ENCODE data around the gene ANAPC16.
"Not testable (repeated sequence)": the region's sequence is repeated elsewhere in the genome, so short reads cannot be mapped to it uniquely, and the experiment has no call there.

ANAPC16 gene

DNA sequence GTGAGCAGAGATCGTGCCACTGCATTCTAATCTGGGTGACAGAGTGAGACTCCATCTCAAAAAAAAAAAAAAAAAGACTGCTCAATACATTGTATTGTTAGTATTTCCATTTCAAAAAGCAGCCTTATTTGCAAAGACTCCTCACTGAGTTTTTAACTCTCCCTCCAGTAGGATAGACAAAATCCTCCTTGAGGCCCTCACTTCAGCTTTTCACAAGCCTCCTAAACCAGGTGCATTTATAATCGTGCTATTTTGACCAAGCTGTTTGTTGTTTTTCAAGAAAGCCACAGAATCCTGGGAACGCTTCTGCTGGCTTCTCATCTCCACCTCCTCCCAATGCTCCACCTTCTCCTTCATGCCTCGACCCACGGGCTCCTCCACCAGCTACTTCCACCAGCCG, 51.6 kb downstream of the ANAPC16 start:
- peak; percentile 48 to 57 for DNase-seq (ENCODE audit: low spot score in 2 of 2)
- Histone ChIP-seq H3K36me3 (replicated peaks) (no peaks in the 10 kb centered on the region), H3K4me1 (peaks cover 24% of the 10 kb centered on the region), H3K4me3 (no peak overlapping the region), H3K27me3 (ENCODE audit: low read depth) (no peaks in the 10 kb centered on the region), H3K9me3 (no peaks in the 10 kb centered on the region)
- in situ Hi-C loops (cut with MboI; ENCODE audit: low sequenced_read_pairs): no loop called here

GRCh38 chr10:72267819-72268399, 52.1 kb downstream of the ANAPC16 start:
- H3K4me3 ChIP-seq: no peak overlapping the region
- in situ Hi-C loops (cut with MboI; ENCODE audit: low sequenced_read_pairs): no loop called here
- no peaks in the 10 kb centered on the region for H3K27me3 ChIP-seq (ENCODE audit: low read depth)
- no peaks in the 10 kb centered on the region for H3K36me3 ChIP-seq (replicated peaks)
- peaks cover 28% of the 10 kb centered on the region for H3K4me1 ChIP-seq
- no peak for DNase-seq (ENCODE audit: low spot score in 2 of 2)
- H3K9me3 ChIP-seq: no peaks in the 10 kb centered on the region

DNA sequence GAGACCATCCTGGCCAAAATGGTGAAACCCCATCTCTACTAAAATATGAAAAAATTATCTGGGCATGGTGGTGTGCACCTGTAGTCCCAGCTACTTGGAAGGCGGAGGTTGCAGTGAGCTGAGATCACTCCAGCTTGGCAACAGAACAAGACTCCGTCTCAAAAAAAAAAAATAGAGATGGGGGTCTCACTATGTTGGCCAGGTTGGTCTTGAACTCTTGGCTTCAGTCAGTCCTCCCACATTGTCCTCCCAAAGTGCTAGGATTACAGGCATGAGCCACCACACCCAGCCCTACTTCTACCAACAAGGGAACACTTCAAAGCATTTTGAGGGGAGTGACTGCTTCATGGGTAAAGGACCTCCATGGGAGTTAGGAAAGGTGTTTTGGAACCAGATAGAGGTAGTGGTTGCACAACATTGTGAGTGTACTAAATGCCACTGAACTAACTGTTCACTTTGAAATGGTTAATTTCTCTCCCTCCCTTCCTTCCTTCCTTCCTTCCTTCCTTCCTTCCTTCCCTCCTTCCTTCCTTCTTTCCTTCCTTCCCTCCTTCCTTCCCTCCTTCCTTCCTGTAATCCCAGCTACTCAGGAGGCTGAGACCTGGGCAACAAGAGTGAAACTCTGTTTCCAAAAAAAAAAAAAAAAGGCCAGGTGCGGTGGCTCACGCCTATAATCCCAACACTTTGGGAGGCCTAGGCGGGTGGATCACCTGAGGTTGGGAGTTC, 52.8 kb downstream of the ANAPC16 start:
- peaks cover 28% of the 10 kb centered on the region for H3K4me1 ChIP-seq
- H3K4me3 ChIP-seq; H3K36me3 ChIP-seq (replicated peaks); H3K27me3 ChIP-seq (ENCODE audit: low read depth); H3K9me3 ChIP-seq; DNase-seq (ENCODE audit: low spot score in 2 of 2); in situ Hi-C loops (cut with MboI; ENCODE audit: low sequenced_read_pairs): not testable (repeated sequence)

- in situ Hi-C loops (cut with MboI; ENCODE audit: low sequenced_read_pairs): no loop called here
These were observed 54.9 kb downstream of the ANAPC16 start for GRCh38 chr10:72270607-72271281.

GRCh38 chr10:72272689-72273409, 57.0 kb downstream of the ANAPC16 start:
- DNase-seq (ENCODE audit: low spot score in 2 of 2): peak; percentile 89 to 93
- H3K27me3 ChIP-seq (ENCODE audit: low read depth): no peaks in the 10 kb centered on the region

More at GRCh38 chr10:72270607-72271281, 54.9 kb downstream of the ANAPC16 start:
- Histone ChIP-seq H3K4me1 (peaks cover 39% of the 10 kb centered on the region), H3K27me3 (ENCODE audit: low read depth) (no peaks in the 10 kb centered on the region), H3K9me3 (no peaks in the 10 kb centered on the region), H3K4me3 (no peak overlapping the region), H3K36me3 (replicated peaks) (peaks cover 15% of the 10 kb centered on the region)
- DNase-seq (ENCODE audit: low spot score in 2 of 2): peak in 1 of 2 experiments; percentile 73

GRCh38 chr10:72273410-72274212, 57.8 kb downstream of the ANAPC16 start, which contains the start of gene DDIT4:
DDIT4 (plus strand) TSS chr10:72273924; CDS start chr10:72274217, 293 bp downstream.
- DNase-seq (ENCODE audit: low spot score in 2 of 2): peak; percentile 98 to 99
- Histone ChIP-seq H3K9me3 (no peaks in the 10 kb centered on the region), H3K4me3 (peak within 1 kb of the TSS; percentile 72), H3K4me1 (peaks cover 31% of the 10 kb centered on the region), H3K36me3 (replicated peaks) (peaks cover 19% of the 10 kb centered on the region), H3K27me3 (ENCODE audit: low read depth) (no peaks in the 10 kb centered on the region)
- in situ Hi-C loops (cut with MboI; ENCODE audit: low sequenced_read_pairs): no loop called here

More at GRCh38 chr10:72272689-72273409, 57.0 kb downstream of the ANAPC16 start:
- Histone ChIP-seq H3K36me3 (replicated peaks) (peaks cover 19% of the 10 kb centered on the region), H3K4me1 (peaks cover 34% of the 10 kb centered on the region), H3K4me3 (peak overlapping the region; percentile 72), H3K9me3 (no peaks in the 10 kb centered on the region)
- in situ Hi-C loops (cut with MboI; ENCODE audit: low sequenced_read_pairs): no loop called here

DNA sequence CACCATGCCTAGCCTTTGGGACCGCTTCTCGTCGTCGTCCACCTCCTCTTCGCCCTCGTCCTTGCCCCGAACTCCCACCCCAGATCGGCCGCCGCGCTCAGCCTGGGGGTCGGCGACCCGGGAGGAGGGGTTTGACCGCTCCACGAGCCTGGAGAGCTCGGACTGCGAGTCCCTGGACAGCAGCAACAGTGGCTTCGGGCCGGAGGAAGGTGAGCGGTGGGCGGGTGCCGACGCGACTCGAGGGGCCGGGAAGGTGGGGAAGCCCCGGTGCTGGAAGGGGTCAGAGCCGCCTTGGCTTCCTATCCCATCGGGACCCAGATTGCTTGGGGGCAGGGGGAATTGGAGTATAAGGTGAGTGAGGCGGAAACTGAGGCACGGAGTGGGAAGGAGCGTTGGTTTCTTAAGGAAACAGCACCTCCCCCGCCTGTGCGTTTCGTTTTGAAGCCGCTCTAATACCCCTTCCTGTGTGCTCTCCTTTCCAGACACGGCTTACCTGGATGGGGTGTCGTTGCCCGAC, 58.5 kb downstream of the ANAPC16 start:
- Histone ChIP-seq H3K36me3 (replicated peaks) (peaks cover 19% of the 10 kb centered on the region), H3K4me3 (peak overlapping the region; percentile 72), H3K27me3 (ENCODE audit: low read depth) (no peaks in the 10 kb centered on the region), H3K4me1 (peaks cover 31% of the 10 kb centered on the region), H3K9me3 (no peaks in the 10 kb centered on the region)
- DNase-seq (ENCODE audit: low spot score in 2 of 2): no peak
- in situ Hi-C loops (cut with MboI; ENCODE audit: low sequenced_read_pairs): no loop called here

GRCh38 chr10:72274730-72275350, 59.0 kb downstream of the ANAPC16 start:
- Histone ChIP-seq H3K9me3 (no peaks in the 10 kb centered on the region), H3K36me3 (replicated peaks) (peaks cover 19% of the 10 kb centered on the region), H3K4me3 (peak overlapping the region; percentile 72), H3K4me1 (peaks cover 31% of the 10 kb centered on the region), H3K27me3 (ENCODE audit: low read depth) (no peaks in the 10 kb centered on the region)
- in situ Hi-C loops (cut with MboI; ENCODE audit: low sequenced_read_pairs): no loop called here
- DNase-seq (ENCODE audit: low spot score in 2 of 2): peak in 1 of 2 experiments; percentile 71

DNA sequence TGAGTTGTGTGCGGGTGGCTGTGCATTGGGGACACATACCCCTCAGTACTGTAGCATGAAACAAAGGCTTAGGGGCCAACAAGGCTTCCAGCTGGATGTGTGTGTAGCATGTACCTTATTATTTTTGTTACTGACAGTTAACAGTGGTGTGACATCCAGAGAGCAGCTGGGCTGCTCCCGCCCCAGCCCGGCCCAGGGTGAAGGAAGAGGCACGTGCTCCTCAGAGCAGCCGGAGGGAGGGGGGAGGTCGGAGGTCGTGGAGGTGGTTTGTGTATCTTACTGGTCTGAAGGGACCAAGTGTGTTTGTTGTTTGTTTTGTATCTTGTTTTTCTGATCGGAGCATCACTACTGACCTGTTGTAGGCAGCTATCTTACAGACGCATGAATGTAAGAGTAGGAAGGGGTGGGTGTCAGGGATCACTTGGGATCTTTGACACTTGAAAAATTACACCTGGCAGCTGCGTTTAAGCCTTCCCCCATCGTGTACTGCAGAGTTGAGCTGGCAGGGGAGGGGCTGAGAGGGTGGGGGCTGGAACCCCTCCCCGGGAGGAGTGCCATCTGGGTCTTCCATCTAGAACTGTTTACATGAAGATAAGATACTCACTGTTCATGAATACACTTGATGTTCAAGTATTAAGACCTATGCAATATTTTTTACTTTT, 59.7 kb downstream of the ANAPC16 start:
- H3K9me3 ChIP-seq: no peaks in the 10 kb centered on the region
- H3K27me3 ChIP-seq (ENCODE audit: low read depth): no peaks in the 10 kb centered on the region
- in situ Hi-C loops (cut with MboI; ENCODE audit: low sequenced_read_pairs): no loop called here
- peaks cover 30% of the 10 kb centered on the region for H3K4me1 ChIP-seq
- DNase-seq (ENCODE audit: low spot score in 2 of 2): no peak
- peak overlapping the region; percentile 72 for H3K4me3 ChIP-seq
- peaks cover 19% of the 10 kb centered on the region for H3K36me3 ChIP-seq (replicated peaks)

DNA sequence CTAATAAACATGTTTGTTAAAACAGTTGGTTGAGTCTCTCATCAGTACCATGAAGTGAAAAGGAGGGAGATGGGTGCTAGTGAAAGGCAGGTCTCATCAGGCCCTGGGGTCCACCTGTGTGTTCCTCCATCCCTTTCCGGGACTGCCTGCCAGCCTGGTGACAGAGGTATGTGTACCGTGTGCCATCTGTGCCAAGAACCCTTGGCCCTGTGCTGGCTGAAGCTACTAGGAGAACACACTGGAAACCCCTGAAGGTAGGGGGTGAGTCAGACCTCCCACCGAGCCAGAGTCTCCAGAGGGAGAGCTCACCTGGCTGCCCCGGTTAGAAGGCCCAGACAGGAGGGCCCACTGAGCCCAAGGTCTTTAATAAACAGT, 60.2 kb downstream of the ANAPC16 start:
- Histone ChIP-seq H3K27me3 (ENCODE audit: low read depth) (no peaks in the 10 kb centered on the region), H3K9me3 (no peaks in the 10 kb centered on the region), H3K4me3 (no peak overlapping the region), H3K4me1 (peaks cover 25% of the 10 kb centered on the region), H3K36me3 (replicated peaks) (peaks cover 19% of the 10 kb centered on the region)
- DNase-seq (ENCODE audit: low spot score in 2 of 2): no peak
- in situ Hi-C loops (cut with MboI; ENCODE audit: low sequenced_read_pairs): no loop called here

DNA sequence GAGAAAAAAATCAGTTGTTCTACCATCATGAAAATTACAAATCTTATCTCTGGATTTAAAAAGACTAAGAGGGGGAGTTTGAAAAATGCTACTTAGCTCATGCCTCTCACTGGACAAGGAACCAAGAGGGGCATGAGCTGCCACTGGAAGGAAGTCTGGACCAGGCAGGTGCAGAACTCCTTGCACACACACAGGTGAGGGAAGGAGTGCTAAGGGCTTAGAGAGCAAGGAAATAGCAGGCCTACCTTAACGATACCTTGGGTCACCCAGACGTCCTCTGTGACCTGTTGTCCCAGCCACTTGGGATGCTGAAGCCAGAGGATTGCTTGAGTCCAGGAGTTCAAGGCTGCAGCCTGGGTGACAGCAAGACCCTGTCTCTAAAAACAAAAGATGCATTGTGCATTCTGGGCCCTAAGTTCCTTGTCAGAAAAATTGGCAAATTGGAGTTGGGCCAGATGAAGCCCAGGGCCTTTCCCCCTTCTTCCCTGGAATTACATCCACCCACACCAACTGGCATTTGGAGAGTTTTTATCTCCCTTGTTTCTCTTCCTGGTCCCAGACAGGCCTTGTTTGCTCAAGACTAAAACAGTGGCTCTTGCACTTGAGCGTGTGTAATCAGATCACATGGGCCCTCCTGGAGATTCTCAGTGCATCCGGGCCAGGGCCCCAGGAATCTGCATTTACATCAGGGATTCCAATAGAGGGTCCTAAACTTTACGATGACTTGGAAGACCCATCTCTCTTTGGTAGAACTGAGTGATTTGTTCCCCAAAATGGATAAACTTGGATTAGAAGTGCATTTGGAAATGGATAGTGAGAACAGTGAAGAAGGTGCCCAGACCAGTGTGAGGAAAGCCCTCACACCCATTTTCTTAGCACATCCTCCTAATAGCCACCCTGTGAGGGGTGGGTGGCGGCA, 60.9 kb downstream of the ANAPC16 start:
- peaks cover 23% of the 10 kb centered on the region for H3K4me1 ChIP-seq
- H3K36me3 ChIP-seq (replicated peaks): peaks cover 19% of the 10 kb centered on the region
- DNase-seq (ENCODE audit: low spot score in 2 of 2): no peak
- H3K4me3 ChIP-seq: no peak overlapping the region
- in situ Hi-C loops (cut with MboI; ENCODE audit: low sequenced_read_pairs): no loop called here
- H3K9me3 ChIP-seq: no peaks in the 10 kb centered on the region
- H3K27me3 ChIP-seq (ENCODE audit: low read depth): no peaks in the 10 kb centered on the region
